ENCODE data around the gene COL21A1.

COL21A1 gene

GRCh38 chr6:56025795-56026194, 221.6 kb downstream of the COL21A1 start:
- TF ChIP-seq, protein P1, sequence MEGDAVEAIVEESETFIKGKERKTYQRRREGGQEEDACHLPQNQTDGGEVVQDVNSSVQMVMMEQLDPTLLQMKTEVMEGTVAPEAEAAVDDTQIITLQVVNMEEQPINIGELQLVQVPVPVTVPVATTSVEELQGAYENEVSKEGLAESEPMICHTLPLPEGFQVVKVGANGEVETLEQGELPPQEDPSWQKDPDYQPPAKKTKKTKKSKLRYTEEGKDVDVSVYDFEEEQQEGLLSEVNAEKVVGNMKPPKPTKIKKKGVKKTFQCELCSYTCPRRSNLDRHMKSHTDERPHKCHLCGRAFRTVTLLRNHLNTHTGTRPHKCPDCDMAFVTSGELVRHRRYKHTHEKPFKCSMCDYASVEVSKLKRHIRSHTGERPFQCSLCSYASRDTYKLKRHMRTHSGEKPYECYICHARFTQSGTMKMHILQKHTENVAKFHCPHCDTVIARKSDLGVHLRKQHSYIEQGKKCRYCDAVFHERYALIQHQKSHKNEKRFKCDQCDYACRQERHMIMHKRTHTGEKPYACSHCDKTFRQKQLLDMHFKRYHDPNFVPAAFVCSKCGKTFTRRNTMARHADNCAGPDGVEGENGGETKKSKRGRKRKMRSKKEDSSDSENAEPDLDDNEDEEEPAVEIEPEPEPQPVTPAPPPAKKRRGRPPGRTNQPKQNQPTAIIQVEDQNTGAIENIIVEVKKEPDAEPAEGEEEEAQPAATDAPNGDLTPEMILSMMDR (IDR thresholded peaks at IDR 0.05; ENCODE audit: insufficient read depth, low read length, poor library complexity, severe bottlenecking) = no peak
- H3K36me3 ChIP-seq (ENCODE audit: control insufficient read depth, insufficient read depth, low read length) = no peaks in the 10 kb centered on the region
- no peaks in the 10 kb centered on the region; the same call in 1 of the 2 replicates for H3K27me3 ChIP-seq (replicated peaks; ENCODE audit: control insufficient read depth, insufficient read depth, low read length)
- DNase-seq (ENCODE audit: extremely low read depth, insufficient read length) = no peak
- no peak overlapping the region for H3K4me3 ChIP-seq (replicated peaks; ENCODE audit: low read depth, low read length)

DNA sequence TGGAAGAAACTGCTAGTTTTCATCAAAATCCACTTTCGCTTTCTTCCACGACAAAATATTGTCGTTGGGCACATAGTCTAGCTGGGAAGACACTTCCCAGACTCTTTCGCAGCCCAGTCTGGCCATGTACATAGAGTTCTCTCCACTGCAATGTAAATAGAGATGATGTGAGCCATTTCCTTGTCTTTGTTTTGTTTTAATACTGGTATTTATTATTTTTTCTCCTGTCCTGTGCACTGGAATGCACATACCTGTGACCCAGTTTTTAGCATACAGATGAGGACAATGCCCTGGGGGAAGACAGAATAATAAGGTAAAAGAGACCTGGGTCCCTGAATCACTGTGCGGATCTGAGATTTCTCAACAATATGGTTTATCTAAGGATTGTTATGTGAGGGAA, 222.4 kb downstream of the COL21A1 start:
- Histone ChIP-seq H3K4me3 (replicated peaks; ENCODE audit: low read depth, low read length) (no peak overlapping the region), H3K27me3 (replicated peaks; ENCODE audit: control insufficient read depth, insufficient read depth, low read length) (no peaks in the 10 kb centered on the region; the same call in 1 of the 2 replicates), H3K36me3 (ENCODE audit: control insufficient read depth, insufficient read depth, low read length) (no peaks in the 10 kb centered on the region)
- no peak for DNase-seq (ENCODE audit: extremely low read depth, insufficient read length)
- TF ChIP-seq, protein P1 (IDR thresholded peaks at IDR 0.05; ENCODE audit: insufficient read depth, low read length, poor library complexity, severe bottlenecking) = no peak

- TF ChIP-seq, protein P1 (IDR thresholded peaks at IDR 0.05; ENCODE audit: insufficient read depth, low read length, poor library complexity, severe bottlenecking) = no peak
- Histone ChIP-seq H3K36me3 (ENCODE audit: control insufficient read depth, insufficient read depth, low read length) (no peaks in the 10 kb centered on the region), H3K4me3 (replicated peaks; ENCODE audit: low read depth, low read length) (no peak overlapping the region), H3K27me3 (replicated peaks; ENCODE audit: control insufficient read depth, insufficient read depth, low read length) (no peaks in the 10 kb centered on the region; the same call in 1 of the 2 replicates)
- DNase-seq (ENCODE audit: extremely low read depth, insufficient read length) = no peak
These were observed 223.6 kb downstream of the COL21A1 start for GRCh38 chr6:56023829-56024228.

GRCh38 chr6:56022678-56023077, 224.7 kb downstream of the COL21A1 start:
- Histone ChIP-seq H3K27me3 (replicated peaks; ENCODE audit: control insufficient read depth, insufficient read depth, low read length) (no peaks in the 10 kb centered on the region; the same call in 1 of the 2 replicates), H3K4me3 (replicated peaks; ENCODE audit: low read depth, low read length) (no peak overlapping the region), H3K36me3 (ENCODE audit: control insufficient read depth, insufficient read depth, low read length) (no peaks in the 10 kb centered on the region)
- TF ChIP-seq, protein P1 (IDR thresholded peaks at IDR 0.05; ENCODE audit: insufficient read depth, low read length, poor library complexity, severe bottlenecking) = no peak
- DNase-seq (ENCODE audit: extremely low read depth, insufficient read length) = no peak

DNA sequence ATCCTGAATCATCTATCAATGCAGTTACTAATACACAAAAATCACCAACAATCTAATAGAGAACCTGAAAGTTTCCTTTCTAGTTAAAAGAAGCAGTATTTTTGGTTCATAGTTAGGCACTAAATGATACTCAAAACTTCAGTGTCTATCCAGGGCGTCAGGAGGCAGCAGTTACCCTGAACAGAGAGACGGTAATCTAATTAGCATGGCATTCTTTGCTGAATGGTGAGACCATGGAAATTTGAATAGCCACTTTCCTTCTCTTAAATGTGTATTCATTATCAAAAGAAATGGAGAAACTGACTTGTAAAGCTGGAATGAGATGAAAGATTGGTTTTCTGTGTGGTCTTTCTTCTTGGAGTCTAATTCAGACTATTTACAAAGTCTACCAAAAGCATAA, 225.4 kb downstream of the COL21A1 start:
- no peak for DNase-seq (ENCODE audit: extremely low read depth, insufficient read length)
- no peaks in the 10 kb centered on the region for H3K36me3 ChIP-seq (ENCODE audit: control insufficient read depth, insufficient read depth, low read length)
- H3K27me3 ChIP-seq (replicated peaks; ENCODE audit: control insufficient read depth, insufficient read depth, low read length) = no peaks in the 10 kb centered on the region; the same call in 1 of the 2 replicates
- TF ChIP-seq, protein P1 (IDR thresholded peaks at IDR 0.05; ENCODE audit: insufficient read depth, low read length, poor library complexity, severe bottlenecking) = no peak
- H3K4me3 ChIP-seq (replicated peaks; ENCODE audit: low read depth, low read length) = no peak overlapping the region

DNA sequence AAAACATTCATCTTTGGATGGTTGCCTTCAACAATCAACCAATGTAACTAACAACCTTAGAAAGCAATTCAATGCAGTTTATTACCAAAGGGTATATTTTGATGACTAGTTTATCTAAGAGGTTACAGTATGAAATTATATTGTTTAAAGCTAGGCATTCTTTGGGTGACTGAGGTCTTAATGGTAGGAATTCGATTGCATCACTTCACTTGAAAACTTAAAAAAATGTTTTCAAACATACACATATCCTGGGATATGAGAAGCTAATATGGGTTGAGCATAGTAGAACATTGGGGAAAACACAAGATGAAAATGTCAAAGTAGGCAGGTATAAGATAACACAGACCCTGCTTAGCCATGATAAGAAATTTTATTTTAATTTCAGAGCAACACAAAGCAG, 227.4 kb downstream of the COL21A1 start:
- TF ChIP-seq, protein P1 (IDR thresholded peaks at IDR 0.05; ENCODE audit: insufficient read depth, low read length, poor library complexity, severe bottlenecking) = no peak
- no peak overlapping the region for H3K4me3 ChIP-seq (replicated peaks; ENCODE audit: low read depth, low read length)
- DNase-seq (ENCODE audit: extremely low read depth, insufficient read length) = no peak
- no peaks in the 10 kb centered on the region for H3K36me3 ChIP-seq (ENCODE audit: control insufficient read depth, insufficient read depth, low read length)
- no peaks in the 10 kb centered on the region; the same call in 1 of the 2 replicates for H3K27me3 ChIP-seq (replicated peaks; ENCODE audit: control insufficient read depth, insufficient read depth, low read length)

Data from GM06990 (cell line).